Cardiac atrium fibroblast (primary cell): Measurements from ENCODE around the gene CDHR1. TPM values are rescaled to one million over a fixed set of nuclear protein-coding genes. Genes with fewer than 3 reads are reported as not detected.

Experiments used
- total RNA-seq: library from RNA; depleted of rRNA; stranded (reverse); fragments of >200 nt; gene quantifications from 2 replicates; pipeline ENCODE4 v1.2.3, GENCODE V29; 2015

Gene CDHR1
- not detected in 2 replicates for total RNA-seq

GRCh38 chr10:84194424-84195043, at the start of gene CDHR1:
CDHR1 (plus strand) TSS chr10:84194537; CDS start chr10:84194761, 224 bp downstream.

DNA sequence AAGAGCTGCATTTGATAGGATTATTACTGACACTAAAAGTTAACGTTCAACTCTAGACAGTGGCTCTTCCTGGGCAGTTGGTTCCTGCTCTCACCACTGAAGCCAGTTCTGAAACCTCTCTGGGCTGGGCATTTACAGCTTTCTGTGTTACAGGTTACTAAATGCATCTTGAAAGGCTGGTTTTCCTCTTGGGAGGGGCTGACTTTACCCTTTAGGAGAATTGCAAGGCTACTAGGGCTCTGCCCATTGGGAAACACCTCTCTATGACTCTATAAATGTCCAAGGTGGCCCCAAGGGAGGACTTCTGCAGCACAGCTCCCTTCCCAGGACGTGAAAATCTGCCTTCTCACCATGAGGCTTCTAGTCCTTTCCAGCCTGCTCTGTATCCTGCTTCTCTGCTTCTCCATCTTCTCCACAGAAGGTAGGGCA, 20.8 kb upstream of the CDHR1 start, which contains the start of gene GPR15LG:
Gene GPR15LG, plus strand, starts transcription at position 301 of the 429 bp plus-strand sequence. Its CDS starts 51 bp downstream, at position 352.

DNA sequence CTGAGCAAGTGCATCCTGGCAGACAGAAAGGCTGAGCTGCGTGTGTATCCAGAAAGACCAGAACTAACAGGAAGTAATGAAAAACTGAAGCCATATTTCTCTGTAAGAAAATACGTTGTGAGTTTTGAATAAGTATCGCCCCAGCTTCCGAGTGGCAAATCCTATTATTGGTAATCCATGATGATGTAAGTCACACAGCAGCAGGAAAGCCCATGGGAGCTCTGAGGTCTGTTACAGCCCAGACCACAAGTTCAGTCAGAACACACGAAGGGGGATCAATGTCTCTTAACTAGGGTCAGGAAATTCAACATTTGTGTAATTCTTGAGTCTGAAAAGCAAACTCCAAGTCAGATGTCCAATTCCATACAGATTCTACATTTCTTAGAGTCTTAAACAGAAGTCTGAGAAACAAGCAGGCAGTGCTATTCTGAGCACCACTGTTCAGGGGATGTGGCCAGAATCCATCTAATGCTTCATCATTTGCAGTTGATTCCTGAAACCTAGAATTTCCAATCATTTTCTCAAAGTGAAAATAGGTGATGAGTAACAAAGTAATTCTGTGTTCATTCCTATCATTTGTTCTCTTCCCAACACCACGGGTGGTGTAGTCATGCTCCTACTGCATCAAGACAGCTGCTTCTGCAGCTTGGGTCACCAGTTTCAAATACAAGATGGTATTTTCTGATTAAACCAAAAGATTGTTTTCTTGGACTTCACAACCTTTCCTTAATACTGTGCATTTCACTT, 31.3 kb downstream of the CDHR1 start, which contains the start of gene LRIT2:
Gene LRIT2, minus strand, starts transcription at position 118 of the 747 bp plus-strand sequence. Its CDS starts 24 bp downstream, at position 94.

GRCh38 chr10:84241185-84241790, 47.0 kb downstream of the CDHR1 start, which contains the start of gene LRIT1:
LRIT1 (minus strand) TSS chr10:84241546; CDS start chr10:84241439, 107 bp downstream.

GRCh38 chr10:84244651-84245270, 50.4 kb downstream of the CDHR1 start, which contains the start of gene RGR:
RGR (plus strand) TSS chr10:84245053; CDS start chr10:84245091, 38 bp downstream.

Other genes starting within 250 kb of the CDHR1 start
- gene GHITM, start 55.0 kb upstream of the CDHR1 start, total RNA-seq, result 145 and 148 TPM in 2 replicates
- gene GPR15LG, start 20.7 kb upstream of the CDHR1 start, total RNA-seq, result not detected in 2 replicates
- gene LRIT2, start 31.0 kb downstream of the CDHR1 start, total RNA-seq, result not detected in 2 replicates
- not detected in 2 replicates for gene LRIT1, start 47.0 kb downstream of the CDHR1 start, total RNA-seq
- not detected in 2 replicates for gene RGR, start 50.5 kb downstream of the CDHR1 start, total RNA-seq
- gene CCSER2, start 134.1 kb downstream of the CDHR1 start, total RNA-seq, result 14.4 and 15.6 TPM in 2 replicates